ENCODE results near the gene EMC10. TPM values are rescaled to one million over a fixed set of nuclear protein-coding genes. Genes with fewer than 3 reads are reported as not detected.
"Not testable (repeated sequence)": the region's sequence is repeated elsewhere in the genome, so short reads cannot be mapped to it uniquely, and the experiment has no call there.

Gene EMC10
- total RNA-seq, 1 experiment from 2014 or later, result 228 TPM

GRCh38 chr19:50467566-50467965 is 8.7 kb upstream of the EMC10 start:
- intact Hi-C loops (cut with micrococcal nuclease), result no loop called here
- H3K9me2 ChIP-seq (replicated peaks; ENCODE audit: low read length), result no peaks in the 10 kb centered on the region
- ATAC-seq (no peak), DNase-seq (no peak)
- no TSS peak for BruUV-seq (replicated peaks)
- no peak overlapping the region for H3K27ac ChIP-seq (ENCODE audit: low read length)
- CTCF ChIA-PET, result no interaction called here
- H3K4me1 ChIP-seq (ENCODE audit: insufficient read depth, low read length), result no peaks in the 10 kb centered on the region
- H3F3A ChIP-seq (ENCODE audit: low read length, unreplicated experiment), result no peaks in the 10 kb centered on the region
- no peaks in the 10 kb centered on the region for H3K79me2 ChIP-seq (ENCODE audit: low read length)
- POLR2A ChIA-PET (ENCODE audit: unreplicated experiment), result no interaction called here
- no peak overlapping the region for H3K4me2 ChIP-seq (ENCODE audit: low read length)
- TF ChIP-seq CTCF (conservative IDR thresholded peaks at IDR 0.05; ENCODE audit: low read depth, low read length), result no peak
- no peak for TF ChIP-seq EZH2phosphoT487 (IDR thresholded peaks at IDR 0.05; ENCODE audit: borderline replicate concordance, low read length)
- TF ChIP-seq EZH2 (IDR thresholded peaks at IDR 0.05; ENCODE audit: low read length, unreplicated experiment), result no peak
- no peak overlapping the region for H3K9ac ChIP-seq (ENCODE audit: low read length)
- H3K9me3 ChIP-seq (ENCODE audit: low read length), result no peaks in the 10 kb centered on the region
- no peak overlapping the region for H2AFZ ChIP-seq (ENCODE audit: low read length)
- no peaks in the 10 kb centered on the region for H3K27me3 ChIP-seq (ENCODE audit: low read length)
- no peaks in the 10 kb centered on the region for H3K36me3 ChIP-seq (ENCODE audit: low read depth, low read length)
- H3K4me3 ChIP-seq (ENCODE audit: low read length), result no peak overlapping the region
- no peaks in the 10 kb centered on the region for H4K20me1 ChIP-seq (ENCODE audit: low read length)

GRCh38 chr19:50468818-50469217 is 7.5 kb upstream of the EMC10 start:
- Histone ChIP-seq H2AFZ (ENCODE audit: low read length) (no peak overlapping the region), H3K79me2 (ENCODE audit: low read length) (no peaks in the 10 kb centered on the region), H3K27me3 (ENCODE audit: low read length) (no peaks in the 10 kb centered on the region), H3K9me3 (ENCODE audit: low read length) (no peaks in the 10 kb centered on the region), H3K36me3 (ENCODE audit: low read depth, low read length) (no peaks in the 10 kb centered on the region), H3F3A (ENCODE audit: low read length, unreplicated experiment) (no peaks in the 10 kb centered on the region), H3K4me2 (ENCODE audit: low read length) (no peak overlapping the region), H3K27ac (ENCODE audit: low read length) (no peak overlapping the region), H3K4me3 (ENCODE audit: low read length) (no peak overlapping the region), H3K4me1 (ENCODE audit: insufficient read depth, low read length) (no peaks in the 10 kb centered on the region), H3K9me2 (replicated peaks; ENCODE audit: low read length) (no peaks in the 10 kb centered on the region), H3K9ac (ENCODE audit: low read length) (no peak overlapping the region), H4K20me1 (ENCODE audit: low read length) (no peaks in the 10 kb centered on the region)
- DNase-seq (no peak), ATAC-seq (no peak)
- ChIA-PET CTCF (interaction anchor here (0.7 kb wide), 1 partner anchor 312 kb away, joined by 3 read pairs; no protein-coding TSS in a partner anchor), POLR2A (ENCODE audit: unreplicated experiment) (no interaction called here)
- TF ChIP-seq CTCF (conservative IDR thresholded peaks at IDR 0.05; ENCODE audit: low read depth, low read length) (no peak), EZH2phosphoT487 (IDR thresholded peaks at IDR 0.05; ENCODE audit: borderline replicate concordance, low read length) (no peak), EZH2 (IDR thresholded peaks at IDR 0.05; ENCODE audit: low read length, unreplicated experiment) (no peak)
- intact Hi-C loops (cut with micrococcal nuclease), result no loop called here
- no TSS peak for BruUV-seq (replicated peaks)

- BruUV-seq (replicated peaks); intact Hi-C loops (cut with micrococcal nuclease): not testable (repeated sequence)
- POLR2A ChIA-PET (ENCODE audit: unreplicated experiment), result interaction anchor here (0.6 kb wide), 1 partner anchor 589 kb away, joined by 8 read pairs; no protein-coding TSS in a partner anchor
These were observed 3.0 kb upstream of the EMC10 start for GRCh38 chr19:50473336-50473735.

More at GRCh38 chr19:50473336-50473735, 3.0 kb upstream of the EMC10 start:
- H2AFZ ChIP-seq (ENCODE audit: low read length); H3K27ac ChIP-seq (ENCODE audit: low read length); DNase-seq; H3F3A ChIP-seq (ENCODE audit: low read length, unreplicated experiment); H3K9ac ChIP-seq (ENCODE audit: low read length); H3K27me3 ChIP-seq (ENCODE audit: low read length); H3K9me3 ChIP-seq (ENCODE audit: low read length); H3K4me3 ChIP-seq (ENCODE audit: low read length); H3K36me3 ChIP-seq (ENCODE audit: low read depth, low read length); H3K4me2 ChIP-seq (ENCODE audit: low read length); ATAC-seq; H3K9me2 ChIP-seq (replicated peaks; ENCODE audit: low read length); H3K4me1 ChIP-seq (ENCODE audit: insufficient read depth, low read length); CTCF ChIA-PET: not testable (repeated sequence)
- H4K20me1 ChIP-seq (ENCODE audit: low read length), result peaks cover 13% of the 10 kb centered on the region
- peaks cover 16% of the 10 kb centered on the region for H3K79me2 ChIP-seq (ENCODE audit: low read length)
